T-helper 2 cell treated with Interferon-gamma antibody and Interleukin-4, amounts not matched to agents 5 μg/mL and 100 μg/mL, for 36 hours (primary cell): ENCODE measurements around the gene STXBP2.

ENCODE experiments used
- DNase-seq: peaks from one replicate; pipeline ENCODE4 v3.0.0; 2021; ENCODE audit warnings: low spot score
- H3K27ac Mint-ChIP-seq: one replicate; pipeline ENCODE4 v1.8.0; 2021; ENCODE audit warnings: mild to moderate bottlenecking, mixed read lengths
- H3K27me3 Mint-ChIP-seq: one replicate; pipeline ENCODE4 v1.8.0; 2021; ENCODE audit warnings: low read depth, mixed read lengths
- H3K36me3 Mint-ChIP-seq: one replicate; pipeline ENCODE4 v1.8.0; 2021; ENCODE audit warnings: low read depth, mixed read lengths
- H3K4me1 Mint-ChIP-seq: one replicate; pipeline ENCODE4 v1.8.0; 2021; ENCODE audit warnings: low read depth, mixed read lengths
- H3K4me3 Mint-ChIP-seq: one replicate; pipeline ENCODE4 v1.8.0; 2022; ENCODE audit warnings: mild to moderate bottlenecking, moderate library complexity, mixed read lengths
- H3K9me3 Mint-ChIP-seq: one replicate; pipeline ENCODE4 v1.8.0; 2021; ENCODE audit warnings: mixed read lengths

STXBP2 gene

GRCh38 chr19:7636691-7637373 lies at the start of gene STXBP2:
STXBP2 (plus strand) TSS chr19:7637110; CDS start chr19:7637150, 40 bp downstream.
- H3K27ac Mint-ChIP-seq = peak within 1 kb of the TSS; percentile 89
- DNase-seq = peak; percentile 81
- H3K27me3 Mint-ChIP-seq = no peaks in the 10 kb centered on the region
- H3K4me3 Mint-ChIP-seq = peak within 1 kb of the TSS; percentile 85
- peaks cover 15% of the 10 kb centered on the region for H3K4me1 Mint-ChIP-seq
- H3K36me3 Mint-ChIP-seq = peaks cover 15% of the 10 kb centered on the region
- no peaks in the 10 kb centered on the region for H3K9me3 Mint-ChIP-seq

- H3K4me1 Mint-ChIP-seq = no peaks in the 10 kb centered on the region
These were observed 47.1 kb upstream of the STXBP2 start for GRCh38 chr19:7589822-7590221.

GRCh38 chr19:7590256-7590655 lies 46.7 kb upstream of the STXBP2 start:
- no peak for DNase-seq
- peaks cover 18% of the 10 kb centered on the region for H3K27me3 Mint-ChIP-seq
- no peaks in the 10 kb centered on the region for H3K36me3 Mint-ChIP-seq
- H3K4me1 Mint-ChIP-seq = peaks cover 2% of the 10 kb centered on the region
- H3K4me3 Mint-ChIP-seq = no peak overlapping the region
- H3K9me3 Mint-ChIP-seq = no peaks in the 10 kb centered on the region
- H3K27ac Mint-ChIP-seq = no peak overlapping the region

More at GRCh38 chr19:7589822-7590221, 47.1 kb upstream of the STXBP2 start:
- no peak overlapping the region for H3K27ac Mint-ChIP-seq
- no peaks in the 10 kb centered on the region for H3K9me3 Mint-ChIP-seq
- peaks cover 15% of the 10 kb centered on the region for H3K27me3 Mint-ChIP-seq
- no peak for DNase-seq
- no peaks in the 10 kb centered on the region for H3K36me3 Mint-ChIP-seq
- H3K4me3 Mint-ChIP-seq = no peak overlapping the region

GRCh38 chr19:7595466-7596133 lies 41.3 kb upstream of the STXBP2 start, which contains the start of gene CAMSAP3:
CAMSAP3 (plus strand) TSS chr19:7595863; CDS start chr19:7596003, 140 bp downstream.
- Mint-ChIP-seq H3K36me3 (no peaks in the 10 kb centered on the region), H3K27me3 (peaks cover 40% of the 10 kb centered on the region), H3K4me1 (peaks cover 2% of the 10 kb centered on the region), H3K27ac (no peak within 1 kb of the TSS), H3K9me3 (no peaks in the 10 kb centered on the region), H3K4me3 (peak within 1 kb of the TSS; percentile 29)
- DNase-seq = no peak

DNA sequence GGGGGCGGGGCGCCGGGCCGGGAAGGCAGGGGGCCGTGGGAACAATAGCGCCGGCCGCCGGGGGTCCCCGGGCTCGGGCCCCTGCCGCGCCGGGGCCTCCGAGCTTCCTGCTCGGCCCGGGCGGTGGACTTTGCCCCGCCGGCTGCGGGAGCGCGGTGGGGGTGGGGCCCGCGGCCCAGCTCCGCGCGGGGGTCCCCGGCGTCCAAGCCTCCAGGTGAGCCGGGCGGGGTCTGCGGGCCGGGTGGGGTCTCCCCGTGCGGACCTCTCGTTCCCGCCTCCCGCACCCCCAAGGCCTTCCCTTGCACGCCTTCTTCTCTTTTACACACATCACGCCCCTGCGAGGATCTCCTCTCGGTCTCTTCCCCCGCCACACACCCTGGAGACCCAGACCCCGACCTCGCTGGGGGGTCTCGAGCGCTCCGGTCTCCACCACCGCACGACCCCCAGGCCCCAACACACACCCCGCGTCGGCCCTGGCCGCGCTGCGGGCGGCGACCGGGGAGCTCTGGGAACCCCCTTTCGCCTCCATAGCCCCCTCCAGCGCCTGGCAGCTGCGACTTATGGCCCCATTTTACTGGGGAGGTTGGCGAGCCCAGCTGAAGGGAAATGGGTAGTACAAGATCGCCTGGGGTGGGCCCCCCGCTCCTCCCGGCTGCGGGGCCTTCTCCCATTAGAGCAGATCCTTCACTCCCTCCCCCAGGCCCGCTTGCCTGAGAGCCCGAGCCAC lies 40.5 kb upstream of the STXBP2 start:
- H3K36me3 Mint-ChIP-seq = no peaks in the 10 kb centered on the region
- H3K4me3 Mint-ChIP-seq = peak overlapping the region; percentile 29
- H3K27ac Mint-ChIP-seq = no peak overlapping the region
- no peaks in the 10 kb centered on the region for H3K9me3 Mint-ChIP-seq
- H3K27me3 Mint-ChIP-seq = peaks cover 40% of the 10 kb centered on the region
- no peak for DNase-seq
- peaks cover 2% of the 10 kb centered on the region for H3K4me1 Mint-ChIP-seq

DNA sequence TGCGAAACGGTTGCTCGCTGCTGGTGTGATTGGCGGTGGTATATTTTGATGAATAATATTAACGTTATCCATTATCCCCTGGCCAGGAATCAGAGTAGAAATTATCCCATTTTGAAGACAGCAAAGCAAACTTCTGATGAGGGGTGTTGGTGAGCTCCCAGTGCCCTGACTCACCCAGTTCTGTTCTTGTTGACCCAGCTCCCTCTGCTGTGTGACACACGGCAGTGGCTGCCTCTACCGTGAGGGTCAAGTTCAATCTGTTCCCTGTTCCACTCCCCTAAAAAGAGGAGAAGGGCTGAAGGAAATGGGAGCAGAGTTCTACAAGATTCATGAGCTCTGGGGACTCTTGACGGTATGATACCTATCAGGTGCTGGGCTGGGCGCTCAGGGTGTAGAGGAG lies 39.2 kb upstream of the STXBP2 start:
- Mint-ChIP-seq H3K27me3 (peaks cover 40% of the 10 kb centered on the region), H3K36me3 (no peaks in the 10 kb centered on the region), H3K4me3 (no peak overlapping the region), H3K9me3 (no peaks in the 10 kb centered on the region), H3K27ac (no peak overlapping the region), H3K4me1 (peaks cover 2% of the 10 kb centered on the region)
- DNase-seq = no peak

DNA sequence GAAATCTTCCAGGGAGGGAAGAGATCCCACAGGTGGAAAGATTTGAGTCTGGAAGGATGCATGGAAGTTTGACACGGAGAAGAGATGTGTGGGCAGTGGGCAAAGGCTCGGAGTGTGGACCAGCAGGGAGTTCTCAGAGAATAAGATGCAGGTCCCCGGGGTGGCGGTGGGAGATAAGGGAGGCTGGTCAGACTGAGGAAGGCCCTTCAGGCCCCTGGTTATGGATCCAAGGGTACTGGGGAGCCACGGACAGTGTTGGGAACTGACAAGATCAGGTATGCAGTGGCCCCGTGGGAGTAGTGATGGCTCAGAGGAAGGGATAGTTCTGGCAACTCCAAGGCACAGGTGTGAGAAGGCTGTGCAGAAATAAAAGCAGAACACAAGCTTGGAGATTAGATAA lies 38.7 kb upstream of the STXBP2 start:
- Mint-ChIP-seq H3K27ac (no peak overlapping the region), H3K4me1 (peaks cover 2% of the 10 kb centered on the region), H3K9me3 (no peaks in the 10 kb centered on the region), H3K36me3 (no peaks in the 10 kb centered on the region), H3K4me3 (no peak overlapping the region), H3K27me3 (peaks cover 39% of the 10 kb centered on the region)
- DNase-seq = no peak

- Mint-ChIP-seq H3K27ac (no peak overlapping the region), H3K36me3 (no peaks in the 10 kb centered on the region), H3K27me3 (peaks cover 23% of the 10 kb centered on the region), H3K4me3 (no peak overlapping the region), H3K4me1 (no peaks in the 10 kb centered on the region), H3K9me3 (no peaks in the 10 kb centered on the region)
- DNase-seq = no peak
These were observed 36.2 kb upstream of the STXBP2 start for GRCh38 chr19:7600721-7601120.

DNA sequence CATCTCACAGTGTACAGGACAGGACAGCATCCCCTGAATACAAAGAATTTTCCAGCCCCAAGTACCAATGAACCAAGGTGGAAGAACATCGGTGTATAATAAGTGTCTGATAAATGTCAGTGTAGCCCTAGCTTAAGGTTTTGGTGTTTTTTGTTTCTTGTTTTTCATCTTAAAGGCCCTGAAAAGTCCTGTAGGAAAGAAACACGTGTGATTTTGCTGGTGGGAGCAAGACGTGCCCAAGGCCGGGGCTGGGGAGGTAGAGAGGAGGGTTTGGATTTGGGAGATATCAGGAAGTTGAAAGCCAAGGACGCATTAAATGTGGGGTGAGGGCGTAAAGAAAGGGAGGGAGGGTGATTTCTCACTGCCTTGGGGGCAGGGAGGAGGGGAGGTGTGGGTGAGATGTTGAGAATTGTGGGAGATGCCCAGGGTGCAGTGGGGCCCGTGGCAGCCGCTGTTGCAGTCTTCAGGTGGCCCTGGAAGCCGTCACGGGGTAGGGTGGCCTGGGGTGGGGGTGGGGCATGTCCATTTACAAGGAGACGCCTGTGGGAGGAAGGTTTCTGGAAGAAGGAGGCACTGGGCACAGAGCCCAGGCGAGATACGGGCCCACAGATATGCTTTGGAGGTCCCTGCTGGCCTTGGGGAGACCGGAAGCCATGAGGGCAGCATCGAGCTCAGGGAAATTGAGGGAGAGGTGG lies 34.5 kb upstream of the STXBP2 start:
- Mint-ChIP-seq H3K4me1 (no peaks in the 10 kb centered on the region), H3K27me3 (peaks cover 12% of the 10 kb centered on the region), H3K36me3 (no peaks in the 10 kb centered on the region), H3K27ac (no peak overlapping the region), H3K9me3 (no peaks in the 10 kb centered on the region), H3K4me3 (no peak overlapping the region)
- DNase-seq = no peak

- Mint-ChIP-seq H3K4me1 (no peaks in the 10 kb centered on the region), H3K4me3 (no peak overlapping the region), H3K27me3 (peaks cover 6% of the 10 kb centered on the region), H3K27ac (no peak overlapping the region), H3K36me3 (no peaks in the 10 kb centered on the region), H3K9me3 (no peaks in the 10 kb centered on the region)
- no peak for DNase-seq
These were observed 33.9 kb upstream of the STXBP2 start for GRCh38 chr19:7602935-7603497.

GRCh38 chr19:7603919-7604318 lies 33.0 kb upstream of the STXBP2 start:
- Mint-ChIP-seq H3K9me3 (no peaks in the 10 kb centered on the region), H3K27me3 (peaks cover 3% of the 10 kb centered on the region), H3K4me1 (no peaks in the 10 kb centered on the region), H3K36me3 (no peaks in the 10 kb centered on the region), H3K4me3 (no peak overlapping the region), H3K27ac (no peak overlapping the region)
- no peak for DNase-seq

DNA sequence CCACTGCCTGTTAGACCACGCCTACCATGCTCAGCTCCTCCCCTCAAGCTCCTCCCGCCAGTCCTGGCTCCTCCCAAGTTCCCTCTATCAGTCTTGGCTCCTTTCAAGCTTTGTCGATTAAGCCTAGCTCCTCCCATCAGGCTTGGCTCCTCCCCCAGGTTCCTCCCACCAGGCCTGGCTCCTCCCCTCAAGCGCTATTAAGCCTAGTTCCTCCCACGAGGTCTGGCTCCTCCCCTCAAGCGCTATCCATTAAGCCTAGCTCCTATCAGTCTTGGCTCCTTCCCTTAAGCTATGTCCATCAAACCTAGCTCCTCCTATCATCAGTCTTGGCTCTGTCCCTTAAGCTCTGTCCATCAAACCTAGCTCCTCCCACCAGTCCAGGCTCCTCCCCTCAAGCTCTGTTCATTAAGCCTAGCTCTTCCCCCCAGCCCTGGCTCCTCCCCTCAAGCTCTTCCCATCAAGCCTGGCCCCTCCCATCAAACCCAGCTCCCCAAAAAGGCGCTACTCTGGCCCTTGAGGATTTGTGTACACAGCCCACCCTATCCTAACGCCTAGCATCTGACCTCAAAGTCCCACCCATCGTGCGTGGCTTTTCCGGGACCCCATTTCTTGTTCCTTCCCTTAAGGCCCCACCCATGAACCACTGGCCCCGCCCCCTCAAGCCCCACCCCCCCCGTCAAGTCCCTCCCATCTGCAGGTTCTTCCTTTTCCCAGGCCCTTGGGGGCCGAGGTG lies 31.3 kb upstream of the STXBP2 start:
- Mint-ChIP-seq H3K27me3 (peaks cover 3% of the 10 kb centered on the region), H3K4me1 (no peaks in the 10 kb centered on the region), H3K9me3 (no peaks in the 10 kb centered on the region), H3K27ac (no peak overlapping the region), H3K36me3 (no peaks in the 10 kb centered on the region), H3K4me3 (no peak overlapping the region)
- DNase-seq = no peak

DNA sequence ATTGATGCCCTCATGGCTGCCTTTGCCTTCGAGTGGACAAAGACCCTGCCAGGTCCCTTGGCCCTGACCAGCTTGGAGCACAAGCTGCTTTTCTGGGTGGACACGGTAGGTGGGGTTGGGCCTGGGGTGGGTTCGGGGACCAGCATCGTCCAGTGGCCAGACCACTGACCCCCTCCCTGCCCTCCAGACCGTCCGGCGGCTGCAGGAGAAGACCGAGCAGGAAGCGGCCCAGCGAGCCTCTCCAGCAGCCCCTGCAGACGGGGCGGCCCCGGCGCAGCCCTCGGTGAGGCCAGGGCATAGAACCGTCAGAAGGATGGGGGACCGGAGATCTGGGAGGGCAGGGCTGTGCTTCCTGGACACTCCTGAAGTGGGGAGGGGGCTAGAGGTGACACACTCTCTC lies 30.6 kb upstream of the STXBP2 start:
- Mint-ChIP-seq H3K4me3 (no peak overlapping the region), H3K27ac (no peak overlapping the region), H3K9me3 (no peaks in the 10 kb centered on the region), H3K27me3 (peaks cover 3% of the 10 kb centered on the region), H3K36me3 (no peaks in the 10 kb centered on the region), H3K4me1 (no peaks in the 10 kb centered on the region)
- DNase-seq = no peak
